HepG2 (cell line): Measurements from ENCODE around the gene ENTREP3. TPM values are rescaled to one million over a fixed set of nuclear protein-coding genes. Genes with fewer than 3 reads are reported as not detected.

ENCODE experiments used
- AGO1 ChIP-seq: fragments of 200-400 bp; formaldehyde crosslinking; IDR thresholded peaks from 2 replicates; pipeline ENCODE4 v1.6.1; 2017; ENCODE audit warnings: mild to moderate bottlenecking, low read depth, low read length, moderate library complexity; ENCODE audit not compliant: poor library complexity, severe bottlenecking
- IKZF1 ChIP-seq: fragments of 450-650 bp; IDR thresholded peaks from 2 replicates; pipeline ENCODE4 v1.7.1; 2016
- KAT8 ChIP-seq: IDR thresholded peaks from 2 replicates; pipeline ENCODE4 v1.6.1; 2016; ENCODE audit warnings: missing genetic modification reagents, missing compliant biosample characterization
- MLLT10 ChIP-seq: sonication (generic); formaldehyde crosslinking; IDR thresholded peaks from 2 replicates; pipeline ENCODE4 v1.4.0; 2020; ENCODE audit warnings: missing genetic modification reagents
- NRL ChIP-seq: sonication (generic); formaldehyde crosslinking; IDR thresholded peaks from 2 replicates; pipeline ENCODE4 v1.5.0; 2020; ENCODE audit warnings: missing genetic modification reagents, mild to moderate bottlenecking, moderate library complexity, borderline replicate concordance
- POLR2A ChIP-seq, 2 experiments: IDR thresholded peaks; 2 replicates each; pipeline ENCODE4 v1.6.1; 2011; ENCODE audit warnings: low read depth in 2 of 2, low read length in 2 of 2, mild to moderate bottlenecking in 1 of 2, moderate library complexity in 1 of 2; ENCODE audit not compliant: insufficient read depth in 1 of 2
- PRPF4 ChIP-seq: fragments of 200-400 bp; formaldehyde crosslinking; IDR thresholded peaks from 2 replicates; pipeline ENCODE4 v1.6.1; 2016; ENCODE audit warnings: low read length, low read depth; ENCODE audit not compliant: poor library complexity, severe bottlenecking
- TMF1 ChIP-seq: sonication (generic); formaldehyde crosslinking; IDR thresholded peaks from 2 replicates; pipeline ENCODE4 v1.8.1; 2022; ENCODE audit warnings: low read depth, missing genetic modification reagents
- U2AF2 ChIP-seq: fragments of 200-400 bp; formaldehyde crosslinking; IDR thresholded peaks from 2 replicates; pipeline ENCODE4 v1.6.1; 2017; ENCODE audit warnings: low read depth, mild to moderate bottlenecking, low read length
- ZFP82 ChIP-seq: sonication (generic); formaldehyde crosslinking; IDR thresholded peaks from 2 replicates; pipeline ENCODE4 v1.5.1; 2020; ENCODE audit warnings: mild to moderate bottlenecking, missing genetic modification reagents, borderline replicate concordance
- ZNF317 ChIP-seq: sonication (generic); formaldehyde crosslinking; IDR thresholded peaks from 2 replicates; pipeline ENCODE4 v1.5.0; 2020; ENCODE audit warnings: mild to moderate bottlenecking, missing genetic modification reagents
- ZNF331 ChIP-seq: sonication (generic); formaldehyde crosslinking; IDR thresholded peaks from 2 replicates; pipeline ENCODE4 v1.4.0; 2020; ENCODE audit warnings: missing genetic modification reagents
- ZNF441 ChIP-seq: sonication (generic); formaldehyde crosslinking; IDR thresholded peaks from 2 replicates; pipeline ENCODE4 v1.7.0; 2021; ENCODE audit warnings: missing genetic modification reagents, borderline replicate concordance
- ZNF720 ChIP-seq: sonication (generic); formaldehyde crosslinking; IDR thresholded peaks from 2 replicates; pipeline ENCODE4 v1.4.0; 2020; ENCODE audit warnings: missing genetic modification reagents
- ZNF792 ChIP-seq: IDR thresholded peaks from 2 replicates; pipeline ENCODE4 v1.6.1; 2016
- ZNF83 ChIP-seq: sonication (generic); formaldehyde crosslinking; IDR thresholded peaks from 2 replicates; pipeline ENCODE4 v1.4.0; 2020; ENCODE audit warnings: missing genetic modification reagents, mild to moderate bottlenecking, borderline replicate concordance
- polyA plus RNA-seq, 8 experiments: library from polyadenylated mRNA; depleted of rRNA in 3 of 8; stranded (reverse) in 7 of 8; unstranded in 1 of 8; fragments of >200 nt; fragmentation: Illumina TruSeq in 4 of 8; extraction: Trizol in 4 of 8; gene quantifications; 2 replicates each; pipeline versions ENCODE4 v1.2.1 to v1.2.3, GENCODE V29; 2011 to 2016; ENCODE audit warnings: low read depth in 4 of 8, missing spikeins in 1 of 8, mixed read lengths in 1 of 8; ENCODE audit not compliant: insufficient read depth in 1 of 8
- total RNA-seq, 5 experiments: library from RNA; depleted of rRNA; stranded (reverse); fragments of >200 nt; fragmentation: Illumina TruSeq; extraction: Trizol; gene quantifications; 2 replicates each; pipeline ENCODE4 v1.2.3, GENCODE V29; 2016; ENCODE audit warnings: low read depth in 1 of 5
- TF ChIP-seq, protein P1 (sequence below), 2 experiments: IDR thresholded peaks; 2 replicates each; pipeline ENCODE4 v1.6.1; 2011 to 2012; ENCODE audit warnings: low read length in 2 of 2, borderline replicate concordance in 1 of 2, low read depth in 1 of 2, mild to moderate bottlenecking in 1 of 2, moderate library complexity in 1 of 2
- TF ChIP-seq, protein P2 (sequence below): sonication (generic); formaldehyde crosslinking; IDR thresholded peaks from 2 replicates; pipeline ENCODE4 v1.8.1; 2023; ENCODE audit warnings: mild to moderate bottlenecking, inconsistent platforms, moderate library complexity, missing genetic modification reagents, borderline replicate concordance
- TF ChIP-seq, protein P3 (sequence below): sonication (generic); formaldehyde crosslinking; IDR thresholded peaks from 2 replicates; pipeline ENCODE4 v1.4.0; 2020; ENCODE audit warnings: missing genetic modification reagents
- TF ChIP-seq, protein P4 (sequence below): sonication (generic); formaldehyde crosslinking; IDR thresholded peaks from 2 replicates; pipeline ENCODE4 v1.5.0; 2020; ENCODE audit warnings: mild to moderate bottlenecking, missing genetic modification reagents

Gene ENTREP3
- total and polyA plus RNA-seq, 2 of the 13 experiments (the other 11 are each of a cell fraction or from before 2014, with no cell fraction given), result 4.1 to 9.9 TPM

DNA sequence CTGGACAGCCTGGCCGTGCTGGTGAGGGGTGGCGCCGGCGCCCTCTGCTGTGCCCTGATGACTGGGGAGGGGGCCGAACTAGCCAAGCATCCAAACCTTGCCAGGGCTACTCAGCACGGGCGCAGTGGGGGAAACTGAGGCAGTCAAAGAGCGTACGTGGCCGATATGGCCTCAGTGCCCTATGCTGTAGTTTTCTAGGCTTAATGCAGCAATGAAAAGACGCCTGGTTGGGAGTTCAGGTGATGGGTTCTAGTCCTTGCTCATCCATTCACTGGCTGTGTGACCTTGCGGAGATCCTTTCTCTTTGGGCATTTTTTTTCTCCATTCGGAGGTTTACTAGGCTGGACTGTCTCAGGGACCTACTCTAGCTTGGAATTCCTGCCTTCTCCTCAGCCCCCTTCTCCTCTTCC lies 46.0 kb downstream of the ENTREP3 start (continued):
- TF ChIP-seq, protein P1, sequence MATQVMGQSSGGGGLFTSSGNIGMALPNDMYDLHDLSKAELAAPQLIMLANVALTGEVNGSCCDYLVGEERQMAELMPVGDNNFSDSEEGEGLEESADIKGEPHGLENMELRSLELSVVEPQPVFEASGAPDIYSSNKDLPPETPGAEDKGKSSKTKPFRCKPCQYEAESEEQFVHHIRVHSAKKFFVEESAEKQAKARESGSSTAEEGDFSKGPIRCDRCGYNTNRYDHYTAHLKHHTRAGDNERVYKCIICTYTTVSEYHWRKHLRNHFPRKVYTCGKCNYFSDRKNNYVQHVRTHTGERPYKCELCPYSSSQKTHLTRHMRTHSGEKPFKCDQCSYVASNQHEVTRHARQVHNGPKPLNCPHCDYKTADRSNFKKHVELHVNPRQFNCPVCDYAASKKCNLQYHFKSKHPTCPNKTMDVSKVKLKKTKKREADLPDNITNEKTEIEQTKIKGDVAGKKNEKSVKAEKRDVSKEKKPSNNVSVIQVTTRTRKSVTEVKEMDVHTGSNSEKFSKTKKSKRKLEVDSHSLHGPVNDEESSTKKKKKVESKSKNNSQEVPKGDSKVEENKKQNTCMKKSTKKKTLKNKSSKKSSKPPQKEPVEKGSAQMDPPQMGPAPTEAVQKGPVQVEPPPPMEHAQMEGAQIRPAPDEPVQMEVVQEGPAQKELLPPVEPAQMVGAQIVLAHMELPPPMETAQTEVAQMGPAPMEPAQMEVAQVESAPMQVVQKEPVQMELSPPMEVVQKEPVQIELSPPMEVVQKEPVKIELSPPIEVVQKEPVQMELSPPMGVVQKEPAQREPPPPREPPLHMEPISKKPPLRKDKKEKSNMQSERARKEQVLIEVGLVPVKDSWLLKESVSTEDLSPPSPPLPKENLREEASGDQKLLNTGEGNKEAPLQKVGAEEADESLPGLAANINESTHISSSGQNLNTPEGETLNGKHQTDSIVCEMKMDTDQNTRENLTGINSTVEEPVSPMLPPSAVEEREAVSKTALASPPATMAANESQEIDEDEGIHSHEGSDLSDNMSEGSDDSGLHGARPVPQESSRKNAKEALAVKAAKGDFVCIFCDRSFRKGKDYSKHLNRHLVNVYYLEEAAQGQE (IDR thresholded peaks at IDR 0.05; ENCODE audit: borderline replicate concordance in 1 of 2, low read depth in 1 of 2, low read length in 2 of 2), result peak in 1 of 2 experiments; percentile 43; a peak in 1 of 4 replicates
- TF ChIP-seq ZNF792 (CRISPR knock-in tag) (peak; percentile 51; the same call in 1 of the 2 replicates), KAT8 (peak; percentile 12; the same call in 1 of the 2 replicates), POLR2A (IDR thresholded peaks at IDR 0.05; ENCODE audit: insufficient read depth in 1 of 2, low read depth in 2 of 2, low read length in 2 of 2) (peak in 1 of 2 experiments; percentile 8; a peak in 1 of 4 replicates), ZNF331 (CRISPR knock-in tag) (0 out of 2 replicates have a peak, but pooled peaks have one; percentile 5), TMF1 (CRISPR knock-in tag) (0 out of 2 replicates have a peak, but pooled peaks have one; percentile 5), ZNF83 (CRISPR knock-in tag) (no peak), ZFP82 (CRISPR knock-in tag) (0 out of 2 replicates have a peak, but pooled peaks have one; percentile 57), ZNF720 (CRISPR knock-in tag) (no peak), ZNF317 (no peak), NRL (CRISPR knock-in tag) (no peak), IKZF1 (no peak), ZNF441 (CRISPR knock-in tag) (no peak), PRPF4 (no peak), MLLT10 (CRISPR knock-in tag) (no peak), U2AF2 (no peak), AGO1 (no peak)
- TF ChIP-seq, protein P2, sequence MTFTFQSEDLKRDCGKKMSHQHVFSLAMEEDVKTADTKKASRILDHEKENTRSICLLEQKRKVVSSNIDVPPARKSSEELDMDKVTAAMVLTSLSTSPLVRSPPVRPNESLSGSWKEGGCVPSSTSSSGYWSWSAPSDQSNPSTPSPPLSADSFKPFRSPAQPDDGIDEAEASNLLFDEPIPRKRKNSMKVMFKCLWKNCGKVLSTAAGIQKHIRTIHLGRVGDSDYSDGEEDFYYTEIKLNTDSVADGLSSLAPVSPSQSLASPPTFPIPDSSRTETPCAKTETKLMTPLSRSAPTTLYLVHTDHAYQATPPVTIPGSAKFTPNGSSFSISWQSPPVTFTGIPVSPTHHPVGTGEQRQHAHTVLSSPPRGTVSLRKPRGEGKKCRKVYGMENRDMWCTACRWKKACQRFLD, result no peak; the same call in 1 of the 2 replicates
- TF ChIP-seq, protein P3, sequence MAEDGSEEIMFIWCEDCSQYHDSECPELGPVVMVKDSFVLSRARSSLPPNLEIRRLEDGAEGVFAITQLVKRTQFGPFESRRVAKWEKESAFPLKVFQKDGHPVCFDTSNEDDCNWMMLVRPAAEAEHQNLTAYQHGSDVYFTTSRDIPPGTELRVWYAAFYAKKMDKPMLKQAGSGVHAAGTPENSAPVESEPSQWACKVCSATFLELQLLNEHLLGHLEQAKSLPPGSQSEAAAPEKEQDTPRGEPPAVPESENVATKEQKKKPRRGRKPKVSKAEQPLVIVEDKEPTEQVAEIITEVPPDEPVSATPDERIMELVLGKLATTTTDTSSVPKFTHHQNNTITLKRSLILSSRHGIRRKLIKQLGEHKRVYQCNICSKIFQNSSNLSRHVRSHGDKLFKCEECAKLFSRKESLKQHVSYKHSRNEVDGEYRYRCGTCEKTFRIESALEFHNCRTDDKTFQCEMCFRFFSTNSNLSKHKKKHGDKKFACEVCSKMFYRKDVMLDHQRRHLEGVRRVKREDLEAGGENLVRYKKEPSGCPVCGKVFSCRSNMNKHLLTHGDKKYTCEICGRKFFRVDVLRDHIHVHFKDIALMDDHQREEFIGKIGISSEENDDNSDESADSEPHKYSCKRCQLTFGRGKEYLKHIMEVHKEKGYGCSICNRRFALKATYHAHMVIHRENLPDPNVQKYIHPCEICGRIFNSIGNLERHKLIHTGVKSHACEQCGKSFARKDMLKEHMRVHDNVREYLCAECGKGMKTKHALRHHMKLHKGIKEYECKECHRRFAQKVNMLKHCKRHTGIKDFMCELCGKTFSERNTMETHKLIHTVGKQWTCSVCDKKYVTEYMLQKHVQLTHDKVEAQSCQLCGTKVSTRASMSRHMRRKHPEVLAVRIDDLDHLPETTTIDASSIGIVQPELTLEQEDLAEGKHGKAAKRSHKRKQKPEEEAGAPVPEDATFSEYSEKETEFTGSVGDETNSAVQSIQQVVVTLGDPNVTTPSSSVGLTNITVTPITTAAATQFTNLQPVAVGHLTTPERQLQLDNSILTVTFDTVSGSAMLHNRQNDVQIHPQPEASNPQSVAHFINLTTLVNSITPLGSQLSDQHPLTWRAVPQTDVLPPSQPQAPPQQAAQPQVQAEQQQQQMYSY (CRISPR knock-in tag), result no peak
- TF ChIP-seq, protein P4, sequence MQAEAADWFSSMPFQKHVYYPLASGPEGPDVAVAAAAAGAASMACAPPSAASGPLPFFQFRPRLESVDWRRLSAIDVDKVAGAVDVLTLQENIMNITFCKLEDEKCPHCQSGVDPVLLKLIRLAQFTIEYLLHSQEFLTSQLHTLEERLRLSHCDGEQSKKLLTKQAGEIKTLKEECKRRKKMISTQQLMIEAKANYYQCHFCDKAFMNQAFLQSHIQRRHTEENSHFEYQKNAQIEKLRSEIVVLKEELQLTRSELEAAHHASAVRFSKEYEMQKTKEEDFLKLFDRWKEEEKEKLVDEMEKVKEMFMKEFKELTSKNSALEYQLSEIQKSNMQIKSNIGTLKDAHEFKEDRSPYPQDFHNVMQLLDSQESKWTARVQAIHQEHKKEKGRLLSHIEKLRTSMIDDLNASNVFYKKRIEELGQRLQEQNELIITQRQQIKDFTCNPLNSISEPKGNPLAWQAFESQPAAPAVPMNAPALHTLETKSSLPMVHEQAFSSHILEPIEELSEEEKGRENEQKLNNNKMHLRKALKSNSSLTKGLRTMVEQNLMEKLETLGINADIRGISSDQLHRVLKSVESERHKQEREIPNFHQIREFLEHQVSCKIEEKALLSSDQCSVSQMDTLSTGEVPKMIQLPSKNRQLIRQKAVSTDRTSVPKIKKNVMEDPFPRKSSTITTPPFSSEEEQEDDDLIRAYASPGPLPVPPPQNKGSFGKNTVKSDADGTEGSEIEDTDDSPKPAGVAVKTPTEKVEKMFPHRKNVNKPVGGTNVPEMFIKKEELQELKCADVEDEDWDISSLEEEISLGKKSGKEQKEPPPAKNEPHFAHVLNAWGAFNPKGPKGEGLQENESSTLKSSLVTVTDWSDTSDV, result no peak
